ENCODE measurements around the gene STX1B. TPM values are rescaled to one million over a fixed set of nuclear protein-coding genes. Genes with fewer than 3 reads are reported as not detected.

The STX1B gene
- total and polyA plus RNA-seq, 2 donors (not counting 3 experiments of a cell fraction or from before 2014, with no cell fraction given) = 0.11 to 0.14 TPM

DNA sequence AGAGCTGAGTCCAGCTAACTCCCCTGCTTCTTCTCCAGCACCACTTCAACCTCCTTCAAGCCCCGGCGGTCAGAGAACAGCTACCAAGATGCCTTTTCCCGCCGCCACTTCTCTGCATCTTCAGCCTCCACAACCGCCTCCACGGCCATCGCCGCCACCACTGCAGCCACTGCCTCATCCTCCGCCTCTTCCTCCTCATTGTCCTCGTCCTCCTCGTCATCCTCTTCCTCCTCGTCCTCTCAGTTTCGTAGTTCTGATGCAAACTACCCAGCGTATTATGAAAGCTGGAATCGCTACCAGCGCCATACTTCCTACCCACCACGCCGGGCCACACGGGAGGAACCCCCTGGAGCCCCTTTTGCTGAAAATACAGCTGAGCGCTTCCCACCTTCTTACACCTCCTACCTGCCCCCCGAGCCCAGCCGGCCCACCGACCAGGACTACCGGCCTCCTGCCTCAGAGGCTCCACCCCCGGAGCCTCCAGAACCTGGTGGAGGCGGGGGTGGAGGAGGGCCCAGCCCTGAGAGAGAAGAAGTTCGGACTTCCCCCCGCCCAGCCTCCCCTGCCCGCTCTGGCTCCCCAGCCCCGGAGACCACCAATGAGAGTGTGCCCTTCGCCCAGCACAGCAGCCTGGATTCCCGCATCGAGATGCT lies 45.7 kb downstream of the STX1B start:
- Histone ChIP-seq H3K9me3 (replicated peaks; ENCODE audit: control insufficient read depth, insufficient read depth, low read length) (no peaks in the 10 kb centered on the region), H3K9me1 (replicated peaks; ENCODE audit: control insufficient read depth, extremely low read depth, insufficient read depth, low read length) (no peaks in the 10 kb centered on the region), H4K20me1 (replicated peaks; ENCODE audit: control insufficient read depth, extremely low read depth, insufficient read depth, low read length) (no peaks in the 10 kb centered on the region), H3K4me2 (ENCODE audit: insufficient read depth, low read length) (no peak overlapping the region), H3K9ac (replicated peaks; ENCODE audit: extremely low read depth, insufficient read depth, low read length) (no peak overlapping the region), H3K36me3 (ENCODE audit: control insufficient read depth in 2 of 2, extremely low read depth in 1 of 2, insufficient read depth in 2 of 2, low read length in 2 of 2) (peaks cover 29 to 62% of the 10 kb centered on the region in 2 experiments), H3K27me3 (ENCODE audit: control insufficient read depth in 2 of 2, insufficient read depth in 2 of 2, low read length in 2 of 2) (no peaks in the 10 kb centered on the region), H3K79me2 (ENCODE audit: control insufficient read depth, insufficient read depth, low read length) (peaks cover 2% of the 10 kb centered on the region), H3K4me1 (ENCODE audit: control insufficient read depth, extremely low read depth, insufficient read depth, low read length) (no peaks in the 10 kb centered on the region), H2AFZ (ENCODE audit: low read depth, low read length) (no peak overlapping the region), H3K4me3 (replicated peaks in 1 of 3; ENCODE audit: insufficient read depth in 1 of 3, low read depth in 1 of 3, low read length in 3 of 3) (no peak overlapping the region), H3K27ac (ENCODE audit: insufficient read depth, low read depth, low read length) (no peak overlapping the region)
- DNase-seq (ENCODE audit: low read depth, low spot score) = no peak
- no peak for FAIRE-seq
- BruUV-seq (replicated peaks) = TSS peak; percentile 3
- ChIA-PET POLR2A (interaction anchor here (0.5 kb wide), 1 partner anchor 60 kb away, joined by 4 read pairs; no protein-coding TSS in a partner anchor), CTCF (interaction anchor here (1.0 kb wide), 1 partner anchor 11 kb away, joined by 4 read pairs; no protein-coding TSS in a partner anchor)
- intact Hi-C loops (cut with micrococcal nuclease) (no loop called here), dilution Hi-C loops (cut with MboI; ENCODE audit: extremely low pct_ligation_motif_present, low sequenced_read_pairs) (no loop called here)
- no peak for TF ChIP-seq FOS (IDR thresholded peaks at IDR 0.05; ENCODE audit: borderline replicate concordance, insufficient read depth, low read length)
- TF ChIP-seq, protein P1, sequence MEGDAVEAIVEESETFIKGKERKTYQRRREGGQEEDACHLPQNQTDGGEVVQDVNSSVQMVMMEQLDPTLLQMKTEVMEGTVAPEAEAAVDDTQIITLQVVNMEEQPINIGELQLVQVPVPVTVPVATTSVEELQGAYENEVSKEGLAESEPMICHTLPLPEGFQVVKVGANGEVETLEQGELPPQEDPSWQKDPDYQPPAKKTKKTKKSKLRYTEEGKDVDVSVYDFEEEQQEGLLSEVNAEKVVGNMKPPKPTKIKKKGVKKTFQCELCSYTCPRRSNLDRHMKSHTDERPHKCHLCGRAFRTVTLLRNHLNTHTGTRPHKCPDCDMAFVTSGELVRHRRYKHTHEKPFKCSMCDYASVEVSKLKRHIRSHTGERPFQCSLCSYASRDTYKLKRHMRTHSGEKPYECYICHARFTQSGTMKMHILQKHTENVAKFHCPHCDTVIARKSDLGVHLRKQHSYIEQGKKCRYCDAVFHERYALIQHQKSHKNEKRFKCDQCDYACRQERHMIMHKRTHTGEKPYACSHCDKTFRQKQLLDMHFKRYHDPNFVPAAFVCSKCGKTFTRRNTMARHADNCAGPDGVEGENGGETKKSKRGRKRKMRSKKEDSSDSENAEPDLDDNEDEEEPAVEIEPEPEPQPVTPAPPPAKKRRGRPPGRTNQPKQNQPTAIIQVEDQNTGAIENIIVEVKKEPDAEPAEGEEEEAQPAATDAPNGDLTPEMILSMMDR (IDR thresholded peaks at IDR 0.05; ENCODE audit: extremely low read depth in 1 of 2, insufficient read depth in 1 of 2, low read depth in 1 of 2, low read length in 2 of 2) = no peak
- TF ChIP-seq, protein P2, sequence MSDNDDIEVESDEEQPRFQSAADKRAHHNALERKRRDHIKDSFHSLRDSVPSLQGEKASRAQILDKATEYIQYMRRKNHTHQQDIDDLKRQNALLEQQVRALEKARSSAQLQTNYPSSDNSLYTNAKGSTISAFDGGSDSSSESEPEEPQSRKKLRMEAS (IDR thresholded peaks at IDR 0.05; ENCODE audit: insufficient read depth, insufficient read length) = no peak
- no peak for TF ChIP-seq POLR2A (IDR thresholded peaks at IDR 0.05; ENCODE audit: low read depth, low read length)
- TF ChIP-seq GATA2 (IDR thresholded peaks at IDR 0.05; ENCODE audit: insufficient read depth, insufficient read length, low read depth, low read length) = no peak
- TF ChIP-seq EZH2 (IDR thresholded peaks at IDR 0.05; ENCODE audit: borderline replicate concordance, low read depth, low read length, severe bottlenecking) = no peak
- no peak for TF ChIP-seq POLR2AphosphoS5 (IDR thresholded peaks at IDR 0.05; ENCODE audit: insufficient read depth, low read depth, low read length)
- TF ChIP-seq JUN (IDR thresholded peaks at IDR 0.05; ENCODE audit: borderline replicate concordance, insufficient read depth, insufficient read length, low read depth) = no peak
- TF ChIP-seq MYC (IDR thresholded peaks at IDR 0.05; ENCODE audit: low read depth, low read length) = no peak

Data from endothelial cell of umbilical vein (primary cell).